K562 (cell line): Measurements from ENCODE around the gene COPS6.

Source experiments
- GTF2E2 ChIP-seq: fragments of 200-800 bp; sonication (Bioruptor generic); IDR thresholded peaks from 2 replicates; pipeline ENCODE4 v1.6.1; 2016; ENCODE audit warnings: missing genetic modification characterization, missing compliant biosample characterization
- NCOA2 ChIP-seq, 2 experiments: fragments of 450-650 bp; IDR thresholded peaks; 2 replicates each; pipeline ENCODE4 v1.6.1; 2018; ENCODE audit warnings: mild to moderate bottlenecking in 2 of 2, moderate library complexity in 1 of 2; ENCODE audit not compliant: partially characterized antibody in 2 of 2
- NR1H2 ChIP-seq: sonication (generic); formaldehyde crosslinking; IDR thresholded peaks from 2 replicates; pipeline ENCODE4 v1.4.0; 2020; ENCODE audit warnings: mild to moderate bottlenecking, missing genetic modification reagents
- PHB ChIP-seq: fragments of 250-450 bp; sonication (Bioruptor Pico); IDR thresholded peaks from 2 replicates; pipeline ENCODE4 v1.5.0; 2021
- POLR2AphosphoS5 ChIP-seq: IDR thresholded peaks from 2 replicates; pipeline ENCODE4 v1.6.1; 2011; ENCODE audit warnings: mild to moderate bottlenecking, low read depth, low read length, moderate library complexity; ENCODE audit not compliant: control insufficient read depth, insufficient read depth
- SIRT6 ChIP-seq: IDR thresholded peaks from one replicate; pipeline ENCODE4 v1.6.1; 2012; ENCODE audit warnings: low read depth, mild to moderate bottlenecking, control low read depth, inconsistent platforms, low read length, moderate library complexity
- U2AF2 ChIP-seq: fragments of 200-400 bp; formaldehyde crosslinking; optimal IDR thresholded peaks from 2 replicates; pipeline ENCODE3; 2017; ENCODE audit warnings: low read depth, mild to moderate bottlenecking, low read length
- USF2 ChIP-seq: sonication (generic); formaldehyde crosslinking; IDR thresholded peaks from 2 replicates; pipeline ENCODE4 v1.5.0; 2020; ENCODE audit warnings: missing genetic modification reagents
- ZNF583 ChIP-seq: fragments of 250-450 bp; sonication (Bioruptor Pico); IDR thresholded peaks from 2 replicates; pipeline ENCODE4 v1.4.0; 2020

GRCh38 chr7:100085515-100085914 is 3.3 kb upstream of the COPS6 start:
- TF ChIP-seq GTF2E2 (tag) (no peak), NR1H2 (CRISPR knock-in tag) (no peak), ZNF583 (no peak), NCOA2 (IDR thresholded peaks at IDR 0.05; ENCODE audit: partially characterized antibody in 2 of 2) (no peak), POLR2AphosphoS5 (no peak), USF2 (CRISPR knock-in tag) (no peak), PHB (CRISPR knock-in tag) (no peak), U2AF2 (no peak), SIRT6 (no peak)
